ENCODE data around the gene ADGRA1. TPM values are rescaled to one million over a fixed set of nuclear protein-coding genes. Genes with fewer than 3 reads are reported as not detected.

Gene ADGRA1
- total RNA-seq, 4 donors from 2014 or later = not detected

DNA sequence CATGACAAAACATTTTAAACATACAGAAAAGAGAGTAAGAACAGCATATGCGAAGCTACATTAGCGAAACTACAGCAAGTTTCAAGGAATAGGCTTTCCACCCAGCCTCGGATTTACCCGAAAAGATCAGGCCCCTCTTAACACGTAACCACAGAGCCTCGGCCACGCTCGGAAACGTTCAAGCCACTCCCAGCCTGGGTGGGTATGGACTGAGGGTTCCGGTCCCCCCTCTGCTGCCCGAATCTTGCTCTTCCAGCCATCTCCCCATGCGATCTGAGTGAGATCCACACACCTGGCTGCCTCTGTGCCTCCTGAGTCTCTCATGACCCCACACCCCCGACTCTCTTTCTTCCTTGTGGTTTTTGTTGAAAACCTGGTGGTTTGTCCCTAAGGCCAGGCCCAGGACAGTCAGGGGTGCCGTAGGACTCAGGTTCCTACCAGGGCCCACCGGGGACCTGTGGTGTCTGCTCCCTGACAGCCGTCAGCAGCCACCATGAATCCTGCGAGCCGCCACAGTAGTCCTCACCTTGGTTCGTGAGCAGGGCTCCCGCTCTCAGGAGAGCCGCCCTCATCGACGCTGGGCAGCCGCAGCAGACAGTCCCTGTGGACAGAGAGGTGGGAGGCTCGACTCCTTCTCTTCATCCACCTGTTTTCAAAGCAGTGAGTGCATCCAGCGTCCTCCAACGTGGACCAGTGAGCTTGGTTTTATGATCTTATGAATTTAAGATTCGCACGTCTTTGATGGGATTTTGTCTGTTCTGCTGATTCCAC lies 90.8 kb downstream of the ADGRA1 start:
- in situ Hi-C loops (cut with MboI; ENCODE audit: low sequenced_read_pairs in 4 of 4) (no loop called here), intact Hi-C loops (cut with DNase I; ENCODE audit: low total_unique reads) (no loop called here)
- no peak overlapping the region for H3K27ac ChIP-seq
- no peaks in the 10 kb centered on the region for H3K4me1 ChIP-seq
- DNase-seq (no peak), ATAC-seq (no peak)
- no peak overlapping the region for H3K4me3 ChIP-seq
- H3K36me3 ChIP-seq = no peaks in the 10 kb centered on the region
- no peaks in the 10 kb centered on the region for H3K9me3 ChIP-seq
- TF ChIP-seq, protein P1, sequence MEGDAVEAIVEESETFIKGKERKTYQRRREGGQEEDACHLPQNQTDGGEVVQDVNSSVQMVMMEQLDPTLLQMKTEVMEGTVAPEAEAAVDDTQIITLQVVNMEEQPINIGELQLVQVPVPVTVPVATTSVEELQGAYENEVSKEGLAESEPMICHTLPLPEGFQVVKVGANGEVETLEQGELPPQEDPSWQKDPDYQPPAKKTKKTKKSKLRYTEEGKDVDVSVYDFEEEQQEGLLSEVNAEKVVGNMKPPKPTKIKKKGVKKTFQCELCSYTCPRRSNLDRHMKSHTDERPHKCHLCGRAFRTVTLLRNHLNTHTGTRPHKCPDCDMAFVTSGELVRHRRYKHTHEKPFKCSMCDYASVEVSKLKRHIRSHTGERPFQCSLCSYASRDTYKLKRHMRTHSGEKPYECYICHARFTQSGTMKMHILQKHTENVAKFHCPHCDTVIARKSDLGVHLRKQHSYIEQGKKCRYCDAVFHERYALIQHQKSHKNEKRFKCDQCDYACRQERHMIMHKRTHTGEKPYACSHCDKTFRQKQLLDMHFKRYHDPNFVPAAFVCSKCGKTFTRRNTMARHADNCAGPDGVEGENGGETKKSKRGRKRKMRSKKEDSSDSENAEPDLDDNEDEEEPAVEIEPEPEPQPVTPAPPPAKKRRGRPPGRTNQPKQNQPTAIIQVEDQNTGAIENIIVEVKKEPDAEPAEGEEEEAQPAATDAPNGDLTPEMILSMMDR (IDR thresholded peaks at IDR 0.05 in 4 of 5, conservative IDR thresholded peaks at IDR 0.05 in 1 of 5) = no peak
- TF ChIP-seq POLR2A (IDR thresholded peaks at IDR 0.05) = no peak
- peaks cover 0 to 19% (median 7%) of the 10 kb centered on the region in 3 donors for H3K27me3 ChIP-seq

DNA sequence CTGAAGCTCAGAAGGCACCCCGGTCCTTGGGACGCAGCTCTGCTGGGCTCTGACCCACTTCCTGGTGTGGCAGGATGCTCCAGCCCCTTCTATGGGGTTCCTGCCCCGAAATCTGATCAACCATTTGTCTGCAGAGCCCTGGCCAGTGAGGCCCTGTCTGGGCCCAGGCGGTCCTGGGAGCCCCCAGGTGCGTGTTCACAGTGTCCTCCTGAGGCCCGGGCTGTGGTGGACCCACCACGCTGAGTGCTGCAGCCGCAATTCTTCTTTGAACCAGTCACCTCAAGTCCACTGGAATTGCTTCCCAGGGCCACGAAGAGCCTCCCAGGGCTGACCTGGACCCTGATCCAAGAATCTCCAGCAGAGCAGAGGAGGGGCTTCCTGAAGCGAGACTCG lies 91.4 kb downstream of the ADGRA1 start:
- intact Hi-C loops (cut with DNase I; ENCODE audit: low total_unique reads) = no loop called here
- Histone ChIP-seq H3K36me3 (no peaks in the 10 kb centered on the region), H3K4me1 (no peaks in the 10 kb centered on the region), H3K27me3 (peaks cover 0 to 14% (median 3%) of the 10 kb centered on the region in 3 donors), H3K27ac (no peak overlapping the region), H3K9me3 (no peaks in the 10 kb centered on the region), H3K4me3 (no peak overlapping the region)
- in situ Hi-C loops (cut with MboI; ENCODE audit: low sequenced_read_pairs in 4 of 4) = no loop called here
- ATAC-seq = no peak
- DNase-seq = no peak
- no peak for TF ChIP-seq POLR2A (IDR thresholded peaks at IDR 0.05)
- TF ChIP-seq, protein P1 (IDR thresholded peaks at IDR 0.05 in 4 of 5, conservative IDR thresholded peaks at IDR 0.05 in 1 of 5) = no peak

DNA sequence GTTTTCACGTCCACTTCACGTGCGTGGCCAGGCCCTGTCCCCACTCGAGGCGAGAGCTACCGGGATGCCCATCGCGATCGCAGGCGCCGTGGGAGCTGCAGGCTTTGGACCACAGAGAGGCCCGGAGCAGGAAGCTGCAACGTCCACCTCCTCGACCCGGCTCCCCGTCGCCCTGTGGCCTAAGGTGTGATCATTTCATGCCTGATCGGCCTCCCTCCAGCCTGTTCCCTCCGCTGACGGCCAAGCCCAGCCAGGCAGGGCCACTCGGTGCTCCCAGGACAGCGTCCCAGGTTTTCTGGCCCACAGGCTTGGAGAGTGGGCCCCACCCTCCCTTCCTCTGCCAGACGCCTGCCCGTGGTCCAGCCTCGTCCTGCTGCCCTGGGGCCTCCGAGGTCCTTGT lies 91.9 kb downstream of the ADGRA1 start:
- ATAC-seq (no peak), DNase-seq (no peak)
- intact Hi-C loops (cut with DNase I; ENCODE audit: low total_unique reads) = no loop called here
- no peaks in the 10 kb centered on the region for H3K4me1 ChIP-seq
- H3K9me3 ChIP-seq = no peaks in the 10 kb centered on the region
- H3K27ac ChIP-seq = no peak overlapping the region
- in situ Hi-C loops (cut with MboI; ENCODE audit: low sequenced_read_pairs in 4 of 4) = no loop called here
- no peaks in the 10 kb centered on the region for H3K36me3 ChIP-seq
- H3K27me3 ChIP-seq = peaks cover 0 to 11% (median 1%) of the 10 kb centered on the region in 3 donors
- TF ChIP-seq, protein P1 (IDR thresholded peaks at IDR 0.05 in 4 of 5, conservative IDR thresholded peaks at IDR 0.05 in 1 of 5) = no peak
- TF ChIP-seq POLR2A (IDR thresholded peaks at IDR 0.05) = no peak
- no peak overlapping the region for H3K4me3 ChIP-seq

DNA sequence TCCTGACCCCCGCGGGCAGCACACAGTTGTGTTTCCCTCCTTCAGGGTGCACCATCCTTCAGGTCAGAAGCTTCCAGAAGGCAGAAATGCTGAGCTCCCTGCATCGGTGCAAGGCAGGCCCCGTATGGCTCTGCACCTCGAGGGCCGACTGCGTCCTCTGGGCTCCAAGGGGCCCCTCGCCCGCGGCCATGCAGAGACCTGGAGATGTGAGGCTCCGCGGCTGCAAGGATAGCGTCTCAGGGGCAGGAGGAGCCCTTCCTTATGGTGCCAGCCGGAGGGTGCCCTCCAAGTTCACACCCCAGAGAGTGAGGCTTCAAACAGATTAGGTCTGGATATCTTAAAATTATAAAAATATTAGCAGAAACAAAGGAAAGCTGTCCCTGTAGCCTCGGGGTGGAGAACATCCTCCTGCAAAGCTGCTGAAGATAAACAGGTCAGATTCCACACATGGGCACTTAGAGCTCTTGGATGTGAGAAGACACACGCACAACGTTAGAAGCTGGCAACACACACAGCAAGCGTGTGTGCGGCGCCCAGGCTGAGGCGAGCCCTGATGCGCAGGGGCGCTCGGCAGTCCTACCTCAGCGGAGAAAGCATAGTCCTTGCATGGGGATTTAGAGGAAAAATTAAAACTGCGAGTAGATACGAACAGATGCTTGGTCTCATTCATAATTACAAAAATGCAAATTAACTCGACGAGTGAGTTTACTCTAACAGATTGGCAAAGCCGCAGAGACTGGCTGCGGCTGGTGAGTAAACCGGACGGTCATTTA lies 92.7 kb downstream of the ADGRA1 start:
- no peak overlapping the region for H3K4me3 ChIP-seq
- TF ChIP-seq, protein P1 (IDR thresholded peaks at IDR 0.05 in 4 of 5, conservative IDR thresholded peaks at IDR 0.05 in 1 of 5) = no peak
- no peak for TF ChIP-seq POLR2A (IDR thresholded peaks at IDR 0.05)
- DNase-seq (no peak), ATAC-seq (no peak)
- H3K4me1 ChIP-seq = no peaks in the 10 kb centered on the region
- no peaks in the 10 kb centered on the region for H3K36me3 ChIP-seq
- no peaks in the 10 kb centered on the region for H3K9me3 ChIP-seq
- in situ Hi-C loops (cut with MboI; ENCODE audit: low sequenced_read_pairs in 4 of 4) = no loop called here
- H3K27ac ChIP-seq = no peak overlapping the region
- intact Hi-C loops (cut with DNase I; ENCODE audit: low total_unique reads) = no loop called here
- peaks cover 0 to 11% (median 0%) of the 10 kb centered on the region in 3 donors for H3K27me3 ChIP-seq

All from gastrocnemius medialis (tissue), 4 donors.